SH-SY5Y (cell line): ENCODE measurements around the gene NAALADL2.

ENCODE experiments used
- GATA2 ChIP-seq: IDR thresholded peaks from 2 replicates; pipeline ENCODE4 v1.6.1; 2011; ENCODE audit warnings: mild to moderate bottlenecking, low read depth, low read length
- GATA3 ChIP-seq: IDR thresholded peaks from 2 replicates; pipeline ENCODE4 v1.6.1; 2011; ENCODE audit warnings: low read depth, mild to moderate bottlenecking, low read length, moderate library complexity

DNA sequence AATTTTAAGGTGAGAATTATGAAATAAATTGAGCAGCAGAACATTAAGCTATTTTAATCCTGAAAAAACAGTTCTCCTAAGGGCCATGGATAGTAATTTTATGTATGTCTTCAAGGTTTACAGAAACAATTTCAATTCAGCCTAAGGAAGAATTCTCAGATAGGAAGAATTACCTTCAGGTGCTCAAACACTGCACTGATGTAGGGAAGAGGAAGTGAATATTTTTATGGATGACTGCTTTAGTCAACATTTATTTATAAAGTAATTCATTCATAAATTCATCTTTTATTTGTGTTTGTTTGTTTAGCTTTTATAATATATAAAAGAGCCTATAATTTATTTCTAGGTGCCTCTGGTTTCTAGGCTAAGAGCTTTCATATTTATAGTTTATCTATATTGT, 620.7 kb downstream of the NAALADL2 start:
- TF ChIP-seq GATA3 (no peak), GATA2 (no peak)
